Endothelial cell (in vitro differentiated cells): ENCODE data around the gene CNOT4. TPM values are rescaled to one million over a fixed set of nuclear protein-coding genes. Genes with fewer than 3 reads are reported as not detected.

ENCODE experiments used
- DNase-seq: peaks from one replicate; pipeline ENCODE4 v3.0.0; 2021; ENCODE audit warnings: low spot score
- H3K27ac Mint-ChIP-seq: one replicate; pipeline ENCODE4 v1.8.0; 2021; ENCODE audit warnings: mixed read lengths, inconsistent platforms; ENCODE audit not compliant: unreplicated experiment
- H3K27me3 Mint-ChIP-seq: one replicate; pipeline ENCODE4 v1.8.0; 2021; ENCODE audit warnings: mild to moderate bottlenecking, moderate library complexity, mixed read lengths, inconsistent platforms; ENCODE audit not compliant: unreplicated experiment
- H3K36me3 Mint-ChIP-seq: one replicate; pipeline ENCODE4 v1.8.0; 2021; ENCODE audit warnings: mild to moderate bottlenecking, low read depth, mixed read lengths, inconsistent platforms; ENCODE audit not compliant: unreplicated experiment
- H3K4me1 Mint-ChIP-seq: one replicate; pipeline ENCODE4 v1.8.0; 2021; ENCODE audit warnings: mild to moderate bottlenecking, mixed read lengths, inconsistent platforms; ENCODE audit not compliant: unreplicated experiment
- H3K4me3 Mint-ChIP-seq: one replicate; pipeline ENCODE4 v1.8.0; 2021; ENCODE audit warnings: mild to moderate bottlenecking, mixed read lengths, inconsistent platforms; ENCODE audit not compliant: unreplicated experiment
- H3K9me3 Mint-ChIP-seq: one replicate; pipeline ENCODE4 v1.8.0; 2021; ENCODE audit warnings: mixed read lengths, inconsistent platforms; ENCODE audit not compliant: unreplicated experiment
- CTCF ChIP-seq: fragments of 200-600 bp; sonication (generic); IDR thresholded peaks from one replicate; pipeline ENCODE4 v1.5.0; 2021; ENCODE audit warnings: antibody characterized with exemption; ENCODE audit not compliant: unreplicated experiment
- total RNA-seq: library from RNA; stranded (reverse); fragmentation: NEBNext Ultra II Directional; extraction: Animal tissue kit (Norgen Biotek cat#: 25700); gene quantifications from one replicate; pipeline ENCODE4 v1.2.1, GENCODE V29; 2021; ENCODE audit not compliant: unreplicated experiment

The CNOT4 gene
- total RNA-seq, 1 donor from 2014 or later, result 22.7 TPM

GRCh38 chr7:135430626-135431025, 79.3 kb downstream of the CNOT4 start:
- Mint-ChIP-seq H3K27me3 (peaks cover 1% of the 10 kb centered on the region), H3K27ac (no peak overlapping the region), H3K4me1 (peaks cover 4% of the 10 kb centered on the region), H3K9me3 (no peaks in the 10 kb centered on the region), H3K4me3 (no peak overlapping the region), H3K36me3 (peaks cover 19% of the 10 kb centered on the region)
- no peak for TF ChIP-seq CTCF
- no peak for DNase-seq

- Mint-ChIP-seq H3K27me3 (peaks cover 1% of the 10 kb centered on the region), H3K9me3 (no peaks in the 10 kb centered on the region), H3K4me3 (no peak overlapping the region), H3K27ac (no peak overlapping the region), H3K4me1 (peaks cover 4% of the 10 kb centered on the region), H3K36me3 (peaks cover 7% of the 10 kb centered on the region)
- DNase-seq, result no peak
- no peak for TF ChIP-seq CTCF
Measured at GRCh38 chr7:135428879-135429278, 81.0 kb downstream of the CNOT4 start.

- TF ChIP-seq CTCF, result no peak
- no peak for DNase-seq
Measured at GRCh38 chr7:135428011-135428410, 81.9 kb downstream of the CNOT4 start.

GRCh38 chr7:135427166-135427565, 82.7 kb downstream of the CNOT4 start:
- no peak for DNase-seq
- Mint-ChIP-seq H3K36me3 (no peaks in the 10 kb centered on the region), H3K27ac (no peak overlapping the region), H3K9me3 (no peaks in the 10 kb centered on the region), H3K4me3 (no peak overlapping the region), H3K27me3 (peaks cover 1% of the 10 kb centered on the region), H3K4me1 (peaks cover 4% of the 10 kb centered on the region)
- TF ChIP-seq CTCF, result no peak

More at GRCh38 chr7:135428011-135428410, 81.9 kb downstream of the CNOT4 start:
- H3K27me3 Mint-ChIP-seq, result peaks cover 1% of the 10 kb centered on the region
- no peak overlapping the region for H3K4me3 Mint-ChIP-seq
- peaks cover 4% of the 10 kb centered on the region for H3K4me1 Mint-ChIP-seq
- H3K9me3 Mint-ChIP-seq, result no peaks in the 10 kb centered on the region
- H3K36me3 Mint-ChIP-seq, result peaks cover 3% of the 10 kb centered on the region
- no peak overlapping the region for H3K27ac Mint-ChIP-seq

GRCh38 chr7:135425036-135425435, 84.9 kb downstream of the CNOT4 start:
- H3K27me3 Mint-ChIP-seq, result peaks cover 1% of the 10 kb centered on the region
- no peak overlapping the region for H3K27ac Mint-ChIP-seq

More at GRCh38 chr7:135425036-135425435, 84.9 kb downstream of the CNOT4 start:
- H3K36me3 Mint-ChIP-seq, result no peaks in the 10 kb centered on the region
- no peak for DNase-seq
- H3K4me1 Mint-ChIP-seq, result peaks cover 4% of the 10 kb centered on the region
- no peak for TF ChIP-seq CTCF
- no peak overlapping the region for H3K4me3 Mint-ChIP-seq
- H3K9me3 Mint-ChIP-seq, result no peaks in the 10 kb centered on the region
